ENCODE data around the gene SCNN1G.
"Not testable (repeated sequence)": the region's sequence is repeated elsewhere in the genome, so short reads cannot be mapped to it uniquely, and the experiment has no call there.

Gene SCNN1G

DNA sequence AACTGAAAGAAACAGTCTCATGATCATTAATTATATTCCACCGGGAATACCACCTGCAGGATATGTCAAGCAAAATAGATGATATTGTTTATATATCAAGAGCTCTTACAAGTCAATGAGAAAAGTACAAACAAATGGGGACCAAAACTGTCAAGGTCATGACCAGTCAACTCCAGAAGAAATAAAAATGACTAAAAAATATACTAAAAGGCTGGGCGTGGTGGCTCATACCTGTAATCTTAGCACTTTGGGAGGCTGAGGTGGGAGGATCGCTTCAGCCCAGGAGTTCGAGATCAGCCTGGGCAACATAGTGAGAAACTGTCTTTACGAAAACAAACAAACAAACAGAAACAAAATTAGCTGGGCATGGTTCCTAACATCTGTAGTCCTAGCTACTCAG, 69.8 kb downstream of the SCNN1G start:
- no peak for DNase-seq (ENCODE audit: low spot score)

DNA sequence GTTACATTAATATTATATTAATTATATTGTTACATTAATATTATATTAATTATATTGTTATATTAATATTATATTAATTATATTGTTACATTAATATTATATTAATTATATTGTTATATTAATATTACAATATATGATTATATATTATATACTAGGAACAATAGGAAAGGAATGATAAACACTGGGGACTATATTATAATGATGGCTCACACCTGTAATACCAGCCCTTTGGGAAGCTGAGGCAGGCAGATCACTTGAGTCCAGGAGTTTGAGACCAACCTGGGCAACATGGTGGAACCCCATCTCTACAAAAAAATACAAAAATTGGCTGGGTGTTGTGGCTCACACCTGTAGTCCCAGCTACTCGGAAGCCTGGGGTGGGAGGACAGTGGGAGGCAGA, 71.1 kb downstream of the SCNN1G start:
- DNase-seq (ENCODE audit: low spot score) = not testable (repeated sequence)

DNA sequence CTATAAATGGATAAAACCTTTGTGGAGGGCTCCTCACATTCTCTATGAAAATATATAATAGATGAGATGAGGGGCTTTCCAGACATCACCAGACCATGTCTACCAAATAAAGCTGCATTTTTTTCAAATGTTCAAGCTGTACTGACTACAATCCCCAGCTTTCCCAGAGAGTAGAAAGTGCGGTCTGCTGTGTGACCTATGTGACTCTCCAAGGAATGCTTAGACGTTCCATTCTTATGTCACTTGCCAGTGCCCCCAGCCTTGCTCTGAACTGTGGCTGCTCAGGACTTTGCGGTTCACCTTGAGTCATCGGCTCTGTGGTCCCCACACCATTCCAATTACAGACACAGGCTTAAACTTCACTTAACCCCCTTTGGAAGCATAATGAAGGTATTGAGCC, 71.8 kb downstream of the SCNN1G start:
- no peak for DNase-seq (ENCODE audit: low spot score)

DNA sequence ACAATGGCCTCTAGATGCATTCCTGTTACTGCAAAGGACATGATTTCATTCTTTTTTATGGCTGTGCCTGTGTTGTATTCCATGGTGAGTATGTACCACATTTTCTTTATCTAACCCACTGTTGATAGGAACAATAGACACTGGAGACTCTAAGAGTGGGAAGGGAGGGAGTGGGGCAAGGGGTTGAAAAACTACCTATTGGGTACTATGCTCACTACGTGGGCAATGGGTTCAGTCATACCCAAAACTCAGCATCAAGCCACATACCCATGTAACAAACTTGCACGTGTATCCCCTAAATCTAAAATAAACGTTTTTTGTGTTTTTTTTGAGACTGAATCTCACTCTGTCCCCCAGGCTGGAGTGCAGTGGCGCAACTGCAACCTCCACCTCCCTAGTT, 72.5 kb downstream of the SCNN1G start:
- DNase-seq (ENCODE audit: low spot score) = no peak

DNA sequence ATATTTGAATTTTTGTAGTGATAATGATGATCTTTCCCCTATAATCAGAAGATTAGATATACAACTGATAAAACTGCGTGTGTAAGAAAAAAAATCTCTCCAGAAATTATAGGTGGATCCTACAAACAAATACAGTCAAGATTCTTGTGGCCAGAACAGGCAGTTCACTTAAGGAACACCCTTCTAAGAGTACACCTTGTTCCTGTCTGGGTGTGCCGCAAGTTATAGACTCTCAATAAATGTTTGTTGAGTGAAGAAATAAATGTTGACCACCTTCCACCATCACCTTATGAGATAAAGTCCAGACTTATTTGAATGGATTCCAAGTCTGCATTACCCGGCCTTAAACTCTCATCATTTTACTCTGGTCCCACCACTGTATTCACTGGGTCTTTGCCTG, 73.9 kb downstream of the SCNN1G start:
- DNase-seq (ENCODE audit: low spot score) = no peak

DNA sequence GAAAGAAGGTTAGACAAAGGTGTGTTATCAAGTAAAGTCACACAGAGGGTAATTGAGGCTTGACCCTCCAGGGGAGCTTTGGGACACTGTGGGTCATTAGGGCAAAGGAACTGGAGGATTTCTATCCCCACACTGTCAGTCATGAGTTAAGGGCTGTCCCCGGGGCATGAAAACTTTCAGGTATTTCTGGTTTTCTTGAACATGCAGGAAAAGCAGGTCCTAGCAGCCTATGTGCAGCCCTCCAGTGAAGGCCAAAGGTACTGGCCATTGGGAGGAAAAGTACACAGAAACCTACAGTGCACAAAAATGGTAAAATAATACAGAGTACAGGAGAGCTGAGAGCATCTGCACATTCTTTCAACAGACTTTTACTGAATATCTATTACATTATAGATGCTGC, 75.1 kb downstream of the SCNN1G start:
- no peak for DNase-seq (ENCODE audit: low spot score)

DNA sequence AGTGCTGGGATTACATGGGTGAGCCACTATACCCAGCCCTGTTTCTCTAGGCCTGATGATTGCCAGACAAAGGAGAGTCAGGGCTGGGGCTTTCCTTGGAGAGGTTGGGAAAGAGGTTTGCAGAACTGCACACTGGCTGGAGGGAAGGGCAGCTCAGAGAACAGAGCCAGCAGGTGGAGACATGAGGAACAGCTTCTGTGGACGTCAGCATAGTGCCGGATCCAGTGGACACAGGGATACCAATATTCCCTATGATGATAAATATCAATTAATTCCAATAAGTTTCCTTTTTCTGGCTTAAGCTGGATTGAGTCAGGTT, 76.3 kb downstream of the SCNN1G start:
- no peak for DNase-seq (ENCODE audit: low spot score)

Data from globus pallidus (tissue), 1 donor.